ENCODE measurements around the gene BCAT1. TPM values are rescaled to one million over a fixed set of nuclear protein-coding genes. Genes with fewer than 3 reads are reported as not detected.

BCAT1 gene
- total and polyA plus RNA-seq, 9 of the 15 experiments (the other 6 are each of a cell fraction or from before 2014, with no cell fraction given): 38.5 to 157 (median 66.8) TPM

DNA sequence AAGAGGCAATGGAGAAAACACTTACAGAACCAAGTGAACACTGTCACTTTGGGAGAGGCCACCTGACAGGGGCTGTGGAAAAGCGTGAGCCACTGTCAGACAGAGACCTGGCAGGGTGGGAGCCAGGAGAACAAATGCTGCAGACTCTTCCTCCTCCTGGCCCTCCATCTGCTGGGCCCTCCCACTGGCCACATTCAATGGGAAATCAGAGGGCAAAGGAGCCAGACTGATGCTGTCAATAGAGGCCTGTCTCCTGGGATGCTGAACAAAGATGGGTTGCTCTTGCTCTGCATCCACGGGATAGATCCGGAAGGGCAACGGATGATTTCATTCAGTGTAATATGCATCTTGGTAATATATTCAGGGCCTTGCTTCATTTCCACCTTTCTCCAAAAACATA lies 44.9 kb upstream of the BCAT1 start (continued):
- TF ChIP-seq, protein P1, sequence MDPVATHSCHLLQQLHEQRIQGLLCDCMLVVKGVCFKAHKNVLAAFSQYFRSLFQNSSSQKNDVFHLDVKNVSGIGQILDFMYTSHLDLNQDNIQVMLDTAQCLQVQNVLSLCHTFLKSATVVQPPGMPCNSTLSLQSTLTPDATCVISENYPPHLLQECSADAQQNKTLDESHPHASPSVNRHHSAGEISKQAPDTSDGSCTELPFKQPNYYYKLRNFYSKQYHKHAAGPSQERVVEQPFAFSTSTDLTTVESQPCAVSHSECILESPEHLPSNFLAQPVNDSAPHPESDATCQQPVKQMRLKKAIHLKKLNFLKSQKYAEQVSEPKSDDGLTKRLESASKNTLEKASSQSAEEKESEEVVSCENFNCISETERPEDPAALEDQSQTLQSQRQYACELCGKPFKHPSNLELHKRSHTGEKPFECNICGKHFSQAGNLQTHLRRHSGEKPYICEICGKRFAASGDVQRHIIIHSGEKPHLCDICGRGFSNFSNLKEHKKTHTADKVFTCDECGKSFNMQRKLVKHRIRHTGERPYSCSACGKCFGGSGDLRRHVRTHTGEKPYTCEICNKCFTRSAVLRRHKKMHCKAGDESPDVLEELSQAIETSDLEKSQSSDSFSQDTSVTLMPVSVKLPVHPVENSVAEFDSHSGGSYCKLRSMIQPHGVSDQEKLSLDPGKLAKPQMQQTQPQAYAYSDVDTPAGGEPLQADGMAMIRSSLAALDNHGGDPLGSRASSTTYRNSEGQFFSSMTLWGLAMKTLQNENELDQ (CRISPR knock-in tag; IDR thresholded peaks at IDR 0.05; ENCODE audit: borderline replicate concordance): no peak
- no peak for TF ChIP-seq ZNF764 (CRISPR knock-in tag; IDR thresholded peaks at IDR 0.05; ENCODE audit: low read depth)

DNA sequence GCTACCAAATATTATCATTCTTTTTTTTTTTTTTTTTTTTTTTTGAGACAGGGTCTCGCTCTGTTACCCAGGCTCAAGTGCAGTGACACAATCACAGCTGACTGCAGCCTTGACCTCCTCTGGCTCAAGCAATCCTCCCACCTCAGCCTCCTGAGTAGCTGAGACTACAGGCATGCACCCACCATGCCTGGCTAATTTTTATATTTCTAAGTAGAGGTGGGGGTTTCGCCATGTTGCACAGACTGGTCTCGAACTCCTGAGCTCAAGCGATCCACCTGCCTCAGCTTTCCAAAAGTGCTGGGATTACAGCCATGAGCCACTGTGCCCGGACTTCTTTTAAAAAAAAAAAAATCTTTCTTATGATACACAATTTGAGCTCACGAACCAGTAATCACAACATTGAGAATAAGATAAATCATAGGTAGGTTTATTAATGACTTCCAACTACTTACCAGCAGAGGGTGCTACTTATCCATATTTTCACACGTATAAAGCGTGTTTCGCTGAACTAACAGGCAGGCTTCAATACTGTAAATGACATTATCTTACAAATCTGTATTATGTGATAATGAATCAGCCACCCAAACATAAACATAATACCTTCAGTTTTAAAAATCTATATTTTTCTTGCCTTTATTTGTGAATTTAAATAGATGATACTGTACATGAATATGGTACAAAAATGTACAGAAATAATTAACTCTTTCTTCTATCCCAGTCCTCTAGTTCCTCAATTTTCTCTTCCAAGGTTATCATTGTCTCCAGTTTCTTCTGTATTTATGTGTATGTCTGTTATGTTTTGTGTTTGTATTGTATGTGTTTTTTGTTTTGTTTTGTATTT lies 42.5 kb upstream of the BCAT1 start:
- no TSS peak for BruUV-seq (replicated peaks)
- Histone ChIP-seq H3K27ac (ENCODE audit: extremely low read depth, low read depth, low read length) (no peak overlapping the region), H3K27me3 (ENCODE audit: control insufficient read depth in 2 of 2, insufficient read depth in 2 of 2, low read length in 2 of 2) (peaks cover 0 to 7% of the 10 kb centered on the region in 2 experiments; a peak in 2 of 5 replicates), H2AFZ (ENCODE audit: low read depth, low read length) (no peak overlapping the region), H3K4me3 (no peak overlapping the region), H3K36me3 (ENCODE audit: control insufficient read depth, insufficient read depth, low read length) (no peaks in the 10 kb centered on the region), H3K9me3 (replicated peaks; ENCODE audit: control insufficient read depth, insufficient read depth, low read depth, low read length) (no peaks in the 10 kb centered on the region), H3K4me1 (replicated peaks in 1 of 2; ENCODE audit: control insufficient read depth in 2 of 2, insufficient read depth in 2 of 2, low read length in 2 of 2) (no peaks in the 10 kb centered on the region), H4K20me1 (replicated peaks; ENCODE audit: control insufficient read depth, insufficient read depth, low read length) (no peaks in the 10 kb centered on the region), H3K9me1 (ENCODE audit: control insufficient read depth, insufficient read depth, low read length) (no peaks in the 10 kb centered on the region), H3K9ac (ENCODE audit: insufficient read depth in 1 of 2, low read depth in 2 of 2, low read length in 2 of 2) (no peak overlapping the region), H3K79me2 (ENCODE audit: control insufficient read depth, insufficient read depth, low read length) (no peaks in the 10 kb centered on the region), H3K4me2 (ENCODE audit: insufficient read depth, low read length) (no peak overlapping the region)
- WGBS (ENCODE audit: insufficient coverage, low coverage, missing lambda C conversion rate): 26% methylated on average over 8 of the region's 9 CpGs
- intact Hi-C loops (cut with micrococcal nuclease): loop anchor here (1.0 kb wide), 2 partner anchors 139 to 396 kb away; no protein-coding TSS in a partner anchor
- ChIA-PET CTCF (ENCODE audit: low intra/inter-chr PET ratio) (interaction anchor here (0.7 to 1.6 kb wide), 4 partner anchors 128 to 164 kb away, joined by 4 to 17 read pairs (median 6); no protein-coding TSS in a partner anchor), POLR2A (interaction anchor here (0.7 kb wide), 1 partner anchor 40 kb away, joined by 3 read pairs; no protein-coding TSS in a partner anchor)
- ATAC-seq (peak; percentile 84), FAIRE-seq (peak; percentile 90), DNase-seq (ENCODE audit: extremely low read depth in 1 of 4, low spot score in 3 of 4) (peak; percentile 25 to 66 (median 39))
- in situ Hi-C loops (cut with MboI): no loop called here
- TF ChIP-seq RAD21 (CRISPR knock-in tag; conservative IDR thresholded peaks at IDR 0.05 in 1 of 2, IDR thresholded peaks at IDR 0.05 in 1 of 2) (peak; percentile 94 to 97), POU5F1 (IDR thresholded peaks at IDR 0.05; ENCODE audit: borderline replicate concordance, low read depth, low read length, partially characterized antibody) (no peak), FOXJ2 (tag; IDR thresholded peaks at IDR 0.05) (no peak), ZNF175 (CRISPR knock-in tag; IDR thresholded peaks at IDR 0.05; ENCODE audit: low read depth) (no peak), NCOR1 (IDR thresholded peaks at IDR 0.05) (no peak), TBL1XR1 (IDR thresholded peaks at IDR 0.05; ENCODE audit: low read length in 2 of 2) (no peak), ESRRA (IDR thresholded peaks at IDR 0.05; ENCODE audit: borderline replicate concordance, low read depth) (no peak), GATAD2B (IDR thresholded peaks at IDR 0.05; ENCODE audit: borderline replicate concordance) (0 out of 2 replicates have a peak, but pooled peaks have one; percentile 41), ZNF12 (CRISPR knock-in tag; IDR thresholded peaks at IDR 0.05) (peak; percentile 61; the same call in 1 of the 2 replicates), SMC3 (conservative IDR thresholded peaks at IDR 0.05; ENCODE audit: insufficient read depth, low read depth, low read length) (peak; percentile 58), OTX1 (CRISPR knock-in tag; IDR thresholded peaks at IDR 0.05) (no peak)
- TF ChIP-seq, protein P2, sequence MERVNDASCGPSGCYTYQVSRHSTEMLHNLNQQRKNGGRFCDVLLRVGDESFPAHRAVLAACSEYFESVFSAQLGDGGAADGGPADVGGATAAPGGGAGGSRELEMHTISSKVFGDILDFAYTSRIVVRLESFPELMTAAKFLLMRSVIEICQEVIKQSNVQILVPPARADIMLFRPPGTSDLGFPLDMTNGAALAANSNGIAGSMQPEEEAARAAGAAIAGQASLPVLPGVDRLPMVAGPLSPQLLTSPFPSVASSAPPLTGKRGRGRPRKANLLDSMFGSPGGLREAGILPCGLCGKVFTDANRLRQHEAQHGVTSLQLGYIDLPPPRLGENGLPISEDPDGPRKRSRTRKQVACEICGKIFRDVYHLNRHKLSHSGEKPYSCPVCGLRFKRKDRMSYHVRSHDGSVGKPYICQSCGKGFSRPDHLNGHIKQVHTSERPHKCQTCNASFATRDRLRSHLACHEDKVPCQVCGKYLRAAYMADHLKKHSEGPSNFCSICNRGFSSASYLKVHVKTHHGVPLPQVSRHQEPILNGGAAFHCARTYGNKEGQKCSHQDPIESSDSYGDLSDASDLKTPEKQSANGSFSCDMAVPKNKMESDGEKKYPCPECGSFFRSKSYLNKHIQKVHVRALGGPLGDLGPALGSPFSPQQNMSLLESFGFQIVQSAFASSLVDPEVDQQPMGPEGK (CRISPR knock-in tag; IDR thresholded peaks at IDR 0.05; ENCODE audit: borderline replicate concordance): no peak
